Neural cell (in vitro differentiated cells): Measurements from ENCODE around the gene SLC25A47.

Experiments used
- MXI1 ChIP-seq: fragments of 450-650 bp; conservative IDR thresholded peaks from 2 replicates; pipeline ENCODE4 v1.6.1; 2014; ENCODE audit warnings: antibody characterized with exemption, mild to moderate bottlenecking; ENCODE audit not compliant: poor library complexity, severe bottlenecking
- POLR2AphosphoS5 ChIP-seq: IDR thresholded peaks from 2 replicates; pipeline ENCODE4 v1.6.1; 2012
- RAD21 ChIP-seq: fragments of 450-650 bp; conservative IDR thresholded peaks from 2 replicates; pipeline ENCODE4 v1.6.1; 2014; ENCODE audit warnings: antibody characterized with exemption, mild to moderate bottlenecking, moderate library complexity
- TAF1 ChIP-seq: IDR thresholded peaks from 2 replicates; pipeline ENCODE4 v1.6.1; 2012; ENCODE audit warnings: low read depth
- TF ChIP-seq, protein P1 (sequence below): fragments of 450-650 bp; IDR thresholded peaks from 2 replicates; pipeline ENCODE4 v1.5.1; 2014; ENCODE audit warnings: antibody characterized with exemption, mild to moderate bottlenecking, moderate library complexity; ENCODE audit not compliant: poor library complexity, severe bottlenecking

DNA sequence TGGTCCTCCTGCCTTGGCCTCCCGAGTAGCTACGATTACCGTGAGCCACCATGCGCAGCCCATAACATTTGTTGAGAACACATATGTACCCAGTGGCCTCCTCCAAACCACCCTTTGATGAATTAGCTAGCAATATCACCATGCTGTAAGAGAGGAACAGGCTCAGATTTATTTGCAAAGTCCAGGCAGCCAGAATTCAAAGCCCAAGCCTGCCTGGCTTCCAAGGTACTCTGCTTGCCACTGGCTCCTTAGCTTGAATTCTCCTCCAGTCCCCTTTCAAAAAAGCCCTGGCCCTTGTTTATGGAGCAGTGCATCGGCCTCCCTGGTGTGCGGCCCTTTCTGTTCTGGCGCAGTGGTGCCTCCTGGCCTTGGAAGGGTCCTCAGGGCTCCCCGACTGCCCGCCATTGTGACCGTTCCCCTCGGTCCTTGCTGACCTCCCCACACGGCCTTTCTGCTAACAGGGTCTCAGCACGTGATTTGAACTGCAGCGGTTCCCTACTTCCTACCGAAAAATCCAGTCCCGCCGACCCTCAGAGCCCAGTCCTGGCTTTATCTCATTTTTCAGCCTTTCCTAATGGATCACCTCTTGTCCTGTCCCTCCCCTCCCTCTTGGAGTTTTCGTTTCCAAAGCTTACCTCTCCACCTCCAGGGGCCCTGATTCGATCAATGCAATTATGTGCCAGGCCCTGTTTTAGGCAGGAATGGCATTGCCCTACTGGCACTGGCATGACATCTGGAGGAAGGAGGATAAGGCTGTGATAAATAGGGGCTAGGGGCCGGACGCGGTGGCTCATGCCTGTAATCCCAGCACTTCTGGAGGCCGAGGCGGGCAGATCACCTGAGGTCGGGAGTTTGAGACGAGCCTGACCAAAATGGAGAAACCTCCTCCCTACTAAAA lies 38.9 kb upstream of the SLC25A47 start:
- TF ChIP-seq RAD21 (no peak), POLR2AphosphoS5 (no peak), TAF1 (no peak), MXI1 (no peak)
- TF ChIP-seq, protein P1, sequence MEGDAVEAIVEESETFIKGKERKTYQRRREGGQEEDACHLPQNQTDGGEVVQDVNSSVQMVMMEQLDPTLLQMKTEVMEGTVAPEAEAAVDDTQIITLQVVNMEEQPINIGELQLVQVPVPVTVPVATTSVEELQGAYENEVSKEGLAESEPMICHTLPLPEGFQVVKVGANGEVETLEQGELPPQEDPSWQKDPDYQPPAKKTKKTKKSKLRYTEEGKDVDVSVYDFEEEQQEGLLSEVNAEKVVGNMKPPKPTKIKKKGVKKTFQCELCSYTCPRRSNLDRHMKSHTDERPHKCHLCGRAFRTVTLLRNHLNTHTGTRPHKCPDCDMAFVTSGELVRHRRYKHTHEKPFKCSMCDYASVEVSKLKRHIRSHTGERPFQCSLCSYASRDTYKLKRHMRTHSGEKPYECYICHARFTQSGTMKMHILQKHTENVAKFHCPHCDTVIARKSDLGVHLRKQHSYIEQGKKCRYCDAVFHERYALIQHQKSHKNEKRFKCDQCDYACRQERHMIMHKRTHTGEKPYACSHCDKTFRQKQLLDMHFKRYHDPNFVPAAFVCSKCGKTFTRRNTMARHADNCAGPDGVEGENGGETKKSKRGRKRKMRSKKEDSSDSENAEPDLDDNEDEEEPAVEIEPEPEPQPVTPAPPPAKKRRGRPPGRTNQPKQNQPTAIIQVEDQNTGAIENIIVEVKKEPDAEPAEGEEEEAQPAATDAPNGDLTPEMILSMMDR: no peak
